Thyroid gland (tissue), 4 donors: ENCODE results near the gene PANX2. TPM values are rescaled to one million over a fixed set of nuclear protein-coding genes. Genes with fewer than 3 reads are reported as not detected.

Experiments used
- DNase-seq, 2 donors: peaks; one replicate each; pipeline ENCODE4 v3.0.0-alpha.2; 2019
- H3K27ac ChIP-seq, 3 donors: fragments of 200-600 bp; sonication (generic); 1 replicate in 2 of 3; 2 replicates in 1 of 3; pipeline ENCODE4 v1.5.1; 2016 to 2019; ENCODE audit warnings: mild to moderate bottlenecking in 1 of 3, moderate library complexity in 1 of 3
- H3K27me3 ChIP-seq: fragments of 200-600 bp; sonication (generic); one replicate; pipeline ENCODE4 v1.5.1; 2019
- H3K36me3 ChIP-seq, 2 donors: fragments of 200-600 bp; sonication (generic); one replicate each; pipeline ENCODE4 v1.5.1; 2016 to 2019
- H3K4me1 ChIP-seq, 2 donors: fragments of 200-600 bp; sonication (generic); one replicate each; pipeline ENCODE4 v1.5.1; 2017 to 2019
- H3K4me3 ChIP-seq, 3 donors: fragments of 200-600 bp; sonication (generic); replicated peaks in 1 of 3; 1 replicate in 2 of 3; 2 replicates in 1 of 3; pipeline ENCODE4 v1.5.1; 2016; ENCODE audit warnings: mild to moderate bottlenecking in 1 of 3
- H3K9me3 ChIP-seq: fragments of 200-600 bp; sonication (generic); one replicate; pipeline ENCODE4 v1.5.1; 2017
- POLR2A ChIP-seq, 2 donors: fragments of 450-650 bp; IDR thresholded peaks; one replicate each; pipeline ENCODE4 v1.6.1; 2017; ENCODE audit warnings: antibody characterized with exemption in 2 of 2, mild to moderate bottlenecking in 2 of 2, moderate library complexity in 1 of 2
- WGBS, 2 donors: methylation state at CpG; one replicate each; pipeline ENCODE4 v1.1.5; 2017; 5-methylcytosine and 5-hydroxymethylcytosine counted together
- intact Hi-C: fragments of 100-400 bp; cut with DNase I; formaldehyde crosslinking; loops from one replicate; pipeline ENCODE4 v1.15.1; 2023
- total RNA-seq, 4 donors: library from RNA; depleted of rRNA; stranded (reverse); fragments of >200 nt; gene quantifications; one replicate each; pipeline ENCODE4 v1.2.3, GENCODE V29; 2016
- TF ChIP-seq, protein P1 (sequence below), 6 experiments: fragments of 200-600 bp in 3 of 6; fragments of 450-650 bp in 3 of 6; sonication (generic) in 3 of 6; IDR thresholded peaks; one replicate each; pipeline ENCODE4 v1.5.1; 2016 to 2019; ENCODE audit warnings: antibody characterized with exemption in 6 of 6, mild to moderate bottlenecking in 2 of 6, inconsistent platforms in 1 of 6, moderate library complexity in 1 of 6

The PANX2 gene
- total RNA-seq, 4 donors from 2014 or later: 9.0 to 12.1 (median 10.9) TPM

GRCh38 chr22:50171319-50171964, 911 bp downstream of the PANX2 start:
- WGBS, 2 donors: 51 to 57% methylated on average over 5 to 7 of the region's 15 CpGs
- TF ChIP-seq POLR2A (IDR thresholded peaks at IDR 0.05): no peak
- TF ChIP-seq, protein P1, sequence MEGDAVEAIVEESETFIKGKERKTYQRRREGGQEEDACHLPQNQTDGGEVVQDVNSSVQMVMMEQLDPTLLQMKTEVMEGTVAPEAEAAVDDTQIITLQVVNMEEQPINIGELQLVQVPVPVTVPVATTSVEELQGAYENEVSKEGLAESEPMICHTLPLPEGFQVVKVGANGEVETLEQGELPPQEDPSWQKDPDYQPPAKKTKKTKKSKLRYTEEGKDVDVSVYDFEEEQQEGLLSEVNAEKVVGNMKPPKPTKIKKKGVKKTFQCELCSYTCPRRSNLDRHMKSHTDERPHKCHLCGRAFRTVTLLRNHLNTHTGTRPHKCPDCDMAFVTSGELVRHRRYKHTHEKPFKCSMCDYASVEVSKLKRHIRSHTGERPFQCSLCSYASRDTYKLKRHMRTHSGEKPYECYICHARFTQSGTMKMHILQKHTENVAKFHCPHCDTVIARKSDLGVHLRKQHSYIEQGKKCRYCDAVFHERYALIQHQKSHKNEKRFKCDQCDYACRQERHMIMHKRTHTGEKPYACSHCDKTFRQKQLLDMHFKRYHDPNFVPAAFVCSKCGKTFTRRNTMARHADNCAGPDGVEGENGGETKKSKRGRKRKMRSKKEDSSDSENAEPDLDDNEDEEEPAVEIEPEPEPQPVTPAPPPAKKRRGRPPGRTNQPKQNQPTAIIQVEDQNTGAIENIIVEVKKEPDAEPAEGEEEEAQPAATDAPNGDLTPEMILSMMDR (IDR thresholded peaks at IDR 0.05): no peak
- no peak overlapping the region for H3K27ac ChIP-seq
- H3K4me3 ChIP-seq: peak overlapping the region in 2 of 3 donors; percentile 35 to 50
- intact Hi-C loops: no loop called here
- peak; percentile 38 to 43 for DNase-seq
- H3K36me3 ChIP-seq: no peaks in the 10 kb centered on the region
- peaks cover 5 to 16% of the 10 kb centered on the region in 2 donors for H3K4me1 ChIP-seq
- H3K27me3 ChIP-seq: no peaks in the 10 kb centered on the region
- H3K9me3 ChIP-seq: no peaks in the 10 kb centered on the region

- peaks cover 5 to 16% of the 10 kb centered on the region in 2 donors for H3K4me1 ChIP-seq
- TF ChIP-seq POLR2A (IDR thresholded peaks at IDR 0.05): no peak
- TF ChIP-seq, protein P1 (IDR thresholded peaks at IDR 0.05): no peak
- H3K9me3 ChIP-seq: no peaks in the 10 kb centered on the region
- H3K27me3 ChIP-seq: no peaks in the 10 kb centered on the region
- intact Hi-C loops: no loop called here
- no peak overlapping the region for H3K27ac ChIP-seq
- 71 to 92% methylated on average over 9 of the region's 13 CpGs for WGBS, 2 donors
- H3K36me3 ChIP-seq: no peaks in the 10 kb centered on the region
- DNase-seq: no peak
- H3K4me3 ChIP-seq: no peak overlapping the region
These were observed 1.5 kb downstream of the PANX2 start for GRCh38 chr22:50171965-50172421.

DNA sequence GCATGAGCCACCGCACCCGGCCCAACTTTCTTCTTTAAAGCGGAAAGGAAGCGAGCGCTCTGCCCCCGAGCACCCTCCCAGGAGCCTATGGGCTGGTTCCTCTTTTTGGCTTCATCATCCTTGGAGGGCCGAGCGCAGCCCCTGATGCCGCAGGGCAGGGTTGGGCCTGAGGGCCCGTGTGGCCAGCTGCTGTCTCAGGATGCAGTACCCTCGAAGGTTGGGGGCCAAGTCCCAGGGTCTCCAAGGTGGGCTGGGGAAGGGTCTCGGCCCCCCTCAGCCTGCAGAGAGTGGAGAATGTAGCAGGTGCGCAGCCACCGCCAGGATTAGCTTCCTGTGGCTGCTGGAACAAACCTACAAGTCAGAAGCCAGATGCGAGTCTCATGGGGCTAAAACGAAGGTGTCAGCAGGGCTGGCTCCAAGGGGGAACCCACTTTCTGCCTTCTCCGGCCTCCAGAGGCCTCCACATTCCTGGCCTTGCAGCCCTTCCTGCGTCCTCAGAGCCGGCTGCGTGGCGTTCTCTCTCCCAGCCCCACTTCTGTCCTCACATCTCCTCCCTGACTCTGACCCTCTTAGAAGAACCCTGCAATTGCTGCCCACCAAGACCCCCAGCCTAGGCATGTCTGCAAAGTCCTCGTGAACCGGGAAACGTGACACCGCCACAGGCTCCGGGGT, 2.9 kb downstream of the PANX2 start:
- no peak overlapping the region for H3K4me3 ChIP-seq
- no peak for TF ChIP-seq POLR2A (IDR thresholded peaks at IDR 0.05)
- TF ChIP-seq, protein P1 (IDR thresholded peaks at IDR 0.05): no peak
- H3K27me3 ChIP-seq: no peaks in the 10 kb centered on the region
- H3K27ac ChIP-seq: no peak overlapping the region
- peaks cover 5 to 16% of the 10 kb centered on the region in 2 donors for H3K4me1 ChIP-seq
- H3K9me3 ChIP-seq: no peaks in the 10 kb centered on the region
- intact Hi-C loops: no loop called here
- WGBS, 2 donors: 82 to 91% methylated on average over 21 to 25 of the region's 26 CpGs
- no peak for DNase-seq
- H3K36me3 ChIP-seq: no peaks in the 10 kb centered on the region

DNA sequence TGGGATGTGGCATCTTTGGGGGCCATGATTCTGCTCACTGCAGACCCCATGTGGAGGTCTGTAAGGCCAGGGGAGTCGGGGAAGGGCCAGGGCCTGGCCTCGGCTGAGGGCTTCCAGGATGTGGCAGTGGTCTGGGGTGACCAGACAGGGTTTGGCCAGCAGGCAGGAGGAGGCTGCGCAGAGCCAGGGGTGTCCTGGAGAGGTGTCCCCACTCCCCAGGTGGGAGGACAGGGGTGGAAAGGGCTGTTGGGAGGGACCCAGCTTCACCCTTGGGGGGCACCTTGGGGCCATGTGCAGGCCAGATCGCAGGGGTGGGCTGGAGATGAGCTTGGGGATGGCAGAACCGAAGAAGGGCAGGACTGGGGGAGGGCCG, 3.4 kb downstream of the PANX2 start:
- 75 to 93% methylated on average over 2 to 3 of the region's 6 CpGs for WGBS, 2 donors
- H3K36me3 ChIP-seq: no peaks in the 10 kb centered on the region
- H3K27me3 ChIP-seq: no peaks in the 10 kb centered on the region
- no peak for DNase-seq
- no peak for TF ChIP-seq POLR2A (IDR thresholded peaks at IDR 0.05)
- TF ChIP-seq, protein P1 (IDR thresholded peaks at IDR 0.05): no peak
- peaks cover 5 to 16% of the 10 kb centered on the region in 2 donors for H3K4me1 ChIP-seq
- no peak overlapping the region for H3K4me3 ChIP-seq
- H3K9me3 ChIP-seq: no peaks in the 10 kb centered on the region
- H3K27ac ChIP-seq: no peak overlapping the region
- intact Hi-C loops: no loop called here
